HEK293T (cell line): ENCODE data around the gene TNNI2.

Source experiments
- ARNT ChIP-seq: fragments of 450-650 bp; IDR thresholded peaks from 2 replicates; pipeline ENCODE4 v1.6.1; 2017; ENCODE audit warnings: mild to moderate bottlenecking
- BHLHE40 ChIP-seq: fragments of 450-650 bp; IDR thresholded peaks from 2 replicates; pipeline ENCODE4 v1.6.1; 2016; ENCODE audit warnings: mild to moderate bottlenecking, moderate library complexity, borderline replicate concordance
- ELF4 ChIP-seq: fragments of 450-650 bp; IDR thresholded peaks from 2 replicates; pipeline ENCODE4 v1.6.1; 2017; ENCODE audit warnings: antibody characterized with exemption
- FOXA1 ChIP-seq: fragments of 450-650 bp; IDR thresholded peaks from 2 replicates; pipeline ENCODE4 v1.6.1; 2016; ENCODE audit warnings: mild to moderate bottlenecking
- FOXK2 ChIP-seq: fragments of 450-650 bp; IDR thresholded peaks from 2 replicates; pipeline ENCODE4 v1.6.1; 2016; ENCODE audit warnings: mild to moderate bottlenecking
- FOXM1 ChIP-seq: fragments of 450-650 bp; IDR thresholded peaks from 2 replicates; pipeline ENCODE4 v1.6.1; 2017; ENCODE audit warnings: mild to moderate bottlenecking, borderline replicate concordance
- L3MBTL2 ChIP-seq: fragments of 450-650 bp; conservative IDR thresholded peaks from 2 replicates; pipeline ENCODE4 v1.6.1; 2016; ENCODE audit warnings: mild to moderate bottlenecking
- NFRKB ChIP-seq: fragments of 450-650 bp; IDR thresholded peaks from 2 replicates; pipeline ENCODE4 v1.6.1; 2016; ENCODE audit warnings: mild to moderate bottlenecking, moderate library complexity
- SP1 ChIP-seq: fragments of 450-650 bp; IDR thresholded peaks from 2 replicates; pipeline ENCODE4 v1.6.1; 2017
- TF ChIP-seq, protein P1 (sequence below): fragments of 450-650 bp; IDR thresholded peaks from 2 replicates; pipeline ENCODE4 v1.6.1; 2016

DNA sequence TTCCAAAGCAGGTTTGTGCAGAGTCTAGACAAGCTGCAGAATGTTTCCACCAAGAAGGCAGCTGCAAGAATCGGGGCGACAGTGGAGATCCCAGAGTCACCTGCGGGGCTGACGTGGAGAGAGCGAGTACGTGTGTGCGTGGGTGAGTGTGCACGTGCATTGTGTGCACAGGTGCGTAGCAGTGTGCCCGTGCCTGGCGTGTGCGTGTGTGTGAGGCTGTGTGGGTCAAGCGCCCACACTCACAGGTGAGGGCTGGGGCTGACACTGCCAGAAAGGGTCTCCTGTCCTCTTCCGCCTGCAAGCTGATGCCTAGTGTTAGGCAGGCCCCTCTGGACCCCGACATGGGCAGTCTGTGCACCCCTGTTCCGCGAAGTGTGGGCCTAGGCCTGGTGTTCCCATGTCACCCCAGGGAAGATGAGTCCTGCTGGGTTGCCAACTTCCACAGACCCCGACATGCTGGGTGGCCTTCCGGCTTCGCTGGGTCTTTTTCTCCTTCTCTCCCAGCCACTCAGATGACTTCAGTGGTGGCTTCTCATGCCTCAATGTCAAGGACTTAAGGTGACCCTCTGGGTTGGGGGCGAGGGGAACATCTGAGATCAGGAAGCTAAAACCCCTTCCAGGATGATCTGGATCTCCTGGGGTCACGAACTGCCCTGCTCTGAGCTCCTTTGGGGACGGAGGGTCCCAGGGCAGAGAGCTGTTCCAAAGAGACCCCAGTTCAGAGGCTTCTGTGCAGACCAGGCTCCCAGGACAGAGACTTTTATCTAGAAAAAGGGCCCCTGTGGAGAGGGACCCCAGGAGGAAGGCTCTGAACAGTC lies 14.4 kb upstream of the TNNI2 start:
- TF ChIP-seq ARNT, result no peak
- no peak for TF ChIP-seq FOXM1
- no peak for TF ChIP-seq SP1
- no peak for TF ChIP-seq ELF4
- no peak for TF ChIP-seq FOXK2
- no peak for TF ChIP-seq FOXA1
- TF ChIP-seq, protein P1, sequence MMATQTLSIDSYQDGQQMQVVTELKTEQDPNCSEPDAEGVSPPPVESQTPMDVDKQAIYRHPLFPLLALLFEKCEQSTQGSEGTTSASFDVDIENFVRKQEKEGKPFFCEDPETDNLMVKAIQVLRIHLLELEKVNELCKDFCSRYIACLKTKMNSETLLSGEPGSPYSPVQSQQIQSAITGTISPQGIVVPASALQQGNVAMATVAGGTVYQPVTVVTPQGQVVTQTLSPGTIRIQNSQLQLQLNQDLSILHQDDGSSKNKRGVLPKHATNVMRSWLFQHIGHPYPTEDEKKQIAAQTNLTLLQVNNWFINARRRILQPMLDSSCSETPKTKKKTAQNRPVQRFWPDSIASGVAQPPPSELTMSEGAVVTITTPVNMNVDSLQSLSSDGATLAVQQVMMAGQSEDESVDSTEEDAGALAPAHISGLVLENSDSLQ, result no peak
- TF ChIP-seq NFRKB, result no peak
- TF ChIP-seq L3MBTL2, result no peak
- TF ChIP-seq BHLHE40, result no peak
